Coronary artery (tissue), 2 donors: ENCODE data around the gene ATP5PO.
"Not testable (repeated sequence)": the region's sequence is repeated elsewhere in the genome, so short reads cannot be mapped to it uniquely, and the experiment has no call there.

Source experiments
- DNase-seq: peaks from one replicate; pipeline ENCODE4 v3.0.0-alpha.2; 2017; ENCODE audit warnings: low spot score
- H3K27ac ChIP-seq, 2 donors: fragments of 200-600 bp; sonication (generic); one replicate each; pipeline ENCODE4 v1.5.1; 2016 to 2019
- H3K4me3 ChIP-seq: fragments of 200-600 bp; sonication (generic); 2 replicates; pipeline ENCODE4 v1.5.1; 2016; ENCODE audit warnings: mild to moderate bottlenecking, moderate library complexity
- TF ChIP-seq, protein P1 (sequence below): fragments of 200-600 bp; sonication (generic); IDR thresholded peaks from one replicate; pipeline ENCODE4 v1.5.1; 2019; ENCODE audit warnings: antibody characterized with exemption

Gene ATP5PO

DNA sequence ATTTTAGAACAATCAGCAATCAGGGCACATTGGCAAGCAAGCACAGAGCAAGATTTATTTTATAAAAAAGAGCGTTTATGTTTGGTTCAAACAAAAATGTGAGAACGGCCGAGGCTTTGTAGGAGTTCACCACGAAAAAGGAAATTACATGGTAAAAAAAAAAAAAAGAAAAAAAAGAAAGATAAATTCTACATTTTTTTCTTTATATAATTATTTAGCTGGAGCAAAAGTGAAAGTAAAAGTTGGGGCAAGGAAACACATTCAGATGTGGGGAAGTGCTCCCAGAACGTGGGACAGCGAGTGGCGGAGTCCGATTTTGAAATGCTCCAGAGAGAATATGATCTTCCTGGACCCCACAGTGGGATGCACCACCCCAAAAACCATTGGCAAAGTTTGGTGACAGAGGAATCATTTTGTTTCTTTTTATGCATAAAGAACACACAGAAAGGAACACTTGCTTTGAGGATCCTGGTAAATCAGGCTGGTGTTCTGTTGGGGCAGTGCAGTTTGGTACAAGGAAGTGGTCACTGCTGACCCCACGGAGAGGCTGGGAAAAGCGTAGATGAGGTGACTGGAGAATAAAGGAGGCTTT lies 16.3 kb upstream of the ATP5PO start:
- Histone ChIP-seq H3K27ac (peak overlapping the region in 1 of 2 donors; percentile 20), H3K4me3 (peak overlapping the region; percentile 71)
- TF ChIP-seq, protein P1, sequence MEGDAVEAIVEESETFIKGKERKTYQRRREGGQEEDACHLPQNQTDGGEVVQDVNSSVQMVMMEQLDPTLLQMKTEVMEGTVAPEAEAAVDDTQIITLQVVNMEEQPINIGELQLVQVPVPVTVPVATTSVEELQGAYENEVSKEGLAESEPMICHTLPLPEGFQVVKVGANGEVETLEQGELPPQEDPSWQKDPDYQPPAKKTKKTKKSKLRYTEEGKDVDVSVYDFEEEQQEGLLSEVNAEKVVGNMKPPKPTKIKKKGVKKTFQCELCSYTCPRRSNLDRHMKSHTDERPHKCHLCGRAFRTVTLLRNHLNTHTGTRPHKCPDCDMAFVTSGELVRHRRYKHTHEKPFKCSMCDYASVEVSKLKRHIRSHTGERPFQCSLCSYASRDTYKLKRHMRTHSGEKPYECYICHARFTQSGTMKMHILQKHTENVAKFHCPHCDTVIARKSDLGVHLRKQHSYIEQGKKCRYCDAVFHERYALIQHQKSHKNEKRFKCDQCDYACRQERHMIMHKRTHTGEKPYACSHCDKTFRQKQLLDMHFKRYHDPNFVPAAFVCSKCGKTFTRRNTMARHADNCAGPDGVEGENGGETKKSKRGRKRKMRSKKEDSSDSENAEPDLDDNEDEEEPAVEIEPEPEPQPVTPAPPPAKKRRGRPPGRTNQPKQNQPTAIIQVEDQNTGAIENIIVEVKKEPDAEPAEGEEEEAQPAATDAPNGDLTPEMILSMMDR: no peak
- no peak for DNase-seq

DNA sequence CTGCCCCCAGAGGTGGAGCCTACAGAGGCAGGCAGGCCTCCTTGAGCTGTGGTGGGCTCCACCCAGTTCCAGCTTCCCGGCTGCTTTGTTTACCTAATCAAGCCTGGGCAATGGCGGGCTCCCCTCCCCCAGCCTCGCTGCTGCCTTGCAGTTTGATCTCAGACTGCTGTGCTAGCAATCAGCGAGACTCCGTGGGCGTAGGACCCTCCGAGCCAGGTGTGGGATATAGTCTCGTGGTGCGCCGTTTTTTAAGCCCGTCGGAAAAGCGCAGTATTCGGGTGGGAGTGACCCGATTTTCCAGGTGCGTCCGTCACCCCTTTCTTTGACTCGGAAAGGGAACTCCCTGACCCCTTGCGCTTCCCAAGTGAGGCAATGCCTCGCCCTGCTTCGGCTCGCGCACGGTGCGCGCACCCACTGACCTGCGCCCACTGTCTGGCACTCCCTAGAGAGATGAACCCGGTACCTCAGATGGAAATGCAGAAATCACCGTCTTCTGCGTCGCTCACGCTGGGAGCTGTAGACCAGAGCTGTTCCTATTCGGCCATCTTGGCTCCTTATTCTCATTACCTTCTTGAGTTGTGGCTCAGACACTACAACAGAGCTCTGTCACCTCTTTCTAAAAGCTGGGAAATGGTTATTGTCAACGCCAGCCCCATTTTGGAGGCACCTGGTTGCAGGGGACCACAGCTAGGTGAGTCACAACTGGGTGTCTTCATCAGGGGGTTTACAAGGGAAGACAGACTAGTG lies 15.6 kb upstream of the ATP5PO start:
- Histone ChIP-seq H3K4me3 (peak overlapping the region; percentile 71), H3K27ac (peak overlapping the region in 1 of 2 donors; percentile 20)
- DNase-seq: not testable (repeated sequence)

DNA sequence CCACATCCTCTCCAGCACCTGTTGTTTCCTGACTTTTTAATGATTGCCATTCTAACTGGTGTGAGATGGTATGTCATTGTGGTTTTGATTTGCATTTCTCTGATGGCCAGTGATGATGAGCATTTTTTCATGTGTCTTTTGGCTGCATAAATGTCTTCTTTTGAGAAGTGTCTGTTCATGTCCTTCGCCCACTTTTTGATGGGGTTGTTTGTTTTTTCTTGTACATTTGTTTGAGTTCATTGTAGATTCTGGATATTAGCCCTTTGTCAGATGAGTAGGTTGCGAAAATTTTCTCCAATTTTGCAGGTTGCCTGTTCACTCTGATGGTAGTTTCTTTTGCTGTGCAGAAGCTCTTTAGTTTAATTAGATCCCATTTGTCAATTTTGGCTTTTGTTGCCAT lies 10.6 kb upstream of the ATP5PO start:
- H3K4me3 ChIP-seq, H3K27ac ChIP-seq, DNase-seq: not testable (repeated sequence)

DNA sequence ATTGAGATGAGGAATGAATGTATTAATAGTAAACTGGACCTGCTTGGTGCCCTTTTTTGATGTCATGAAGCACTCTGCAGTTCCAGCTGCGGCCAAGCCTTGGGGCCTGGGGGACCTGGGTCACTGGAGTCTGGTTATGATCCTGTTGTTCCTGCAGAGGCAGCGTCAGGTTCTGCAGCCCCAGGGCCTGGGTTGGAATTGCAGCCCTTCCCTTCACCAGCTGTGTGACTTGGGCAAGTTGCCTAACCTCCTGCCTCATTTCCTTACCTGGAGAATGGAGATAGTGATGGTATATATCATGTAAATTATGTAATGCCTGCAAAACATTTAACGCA lies 9.1 kb upstream of the ATP5PO start:
- Histone ChIP-seq H3K4me3 (no peak overlapping the region), H3K27ac (peak overlapping the region in 1 of 2 donors; percentile 50)
- DNase-seq: no peak

DNA sequence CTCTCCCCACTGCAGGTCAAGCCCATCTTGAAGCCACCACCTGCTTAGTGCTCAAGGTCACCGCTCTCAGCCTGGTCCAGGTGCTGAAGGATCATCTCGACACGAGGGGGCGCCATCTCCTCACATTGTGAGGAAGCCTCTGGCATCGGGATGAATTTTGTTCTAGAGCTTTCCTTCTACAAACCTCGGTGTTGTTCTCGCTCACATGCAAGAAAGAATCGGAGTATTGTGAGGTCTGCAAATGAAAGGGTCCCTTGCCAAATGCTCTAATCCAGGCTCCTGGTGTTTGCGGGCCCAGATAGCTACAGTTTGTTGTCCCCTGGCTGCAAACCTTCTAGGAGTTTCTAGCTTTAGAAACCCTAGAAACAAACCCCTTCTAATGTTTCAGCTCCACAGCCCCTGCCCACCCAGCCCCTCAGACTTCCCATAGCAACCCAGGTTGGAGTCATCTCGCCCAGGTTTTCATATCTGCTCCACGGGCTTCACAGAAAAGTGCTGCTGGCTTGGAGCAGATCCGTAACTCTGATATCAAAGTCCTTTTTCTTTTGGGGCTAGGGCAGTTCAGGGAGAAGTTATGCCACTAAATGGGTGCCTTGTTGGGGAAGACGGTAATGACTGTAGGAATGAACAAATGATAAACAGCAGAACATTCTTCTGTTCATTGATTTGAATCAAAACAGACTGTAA lies 8.6 kb upstream of the ATP5PO start:
- Histone ChIP-seq H3K27ac (peak overlapping the region in 1 of 2 donors; percentile 50), H3K4me3 (peak overlapping the region; percentile 41)
- TF ChIP-seq, protein P1: peak; percentile 89
- DNase-seq: peak; percentile 86

More for the DNA sequence above, 9.1 kb upstream of the ATP5PO start:
- TF ChIP-seq, protein P1: no peak

DNA sequence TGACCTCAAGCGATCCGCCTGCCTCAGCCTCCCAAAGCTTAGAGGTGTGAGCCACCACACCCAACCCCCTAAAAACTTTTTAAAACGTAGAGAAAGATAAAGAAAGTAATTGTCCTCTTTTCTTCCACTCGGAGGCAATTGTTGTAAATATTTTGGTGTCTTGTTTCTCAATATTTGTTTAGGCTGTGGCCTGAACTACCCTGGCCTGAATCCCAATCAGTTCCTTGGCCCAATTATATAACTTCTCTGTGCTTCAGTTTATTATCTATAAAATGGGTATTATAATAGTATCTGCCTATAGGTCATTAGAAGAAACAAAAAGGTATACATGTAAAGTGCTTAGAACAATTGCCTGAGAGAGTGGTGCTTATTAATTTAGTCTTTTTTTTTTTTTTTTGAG lies 1.8 kb upstream of the ATP5PO start:
- Histone ChIP-seq H3K4me3 (no peak overlapping the region), H3K27ac (no peak overlapping the region)
- TF ChIP-seq, protein P1: no peak
- DNase-seq: no peak

DNA sequence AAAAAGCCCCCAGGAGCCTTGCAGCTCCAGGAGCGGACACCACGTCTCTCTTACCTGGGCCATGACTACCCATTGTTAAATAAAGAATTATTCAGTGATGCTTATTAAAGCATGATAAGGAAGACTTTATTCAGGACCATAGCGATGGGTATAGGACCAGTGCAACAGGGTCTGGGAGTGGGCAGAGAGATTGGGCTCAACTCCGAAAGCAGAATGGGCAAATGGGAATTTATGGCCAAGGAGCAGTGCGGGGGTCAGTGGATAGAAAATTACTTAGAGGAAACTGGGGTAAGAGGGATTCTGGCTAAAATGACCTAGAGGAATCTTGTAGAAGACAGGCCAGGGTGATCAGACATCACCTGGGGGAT lies 580 bp upstream of the ATP5PO start:
- TF ChIP-seq, protein P1: no peak
- no peak for DNase-seq
- peak overlapping the region; percentile 87 for H3K4me3 ChIP-seq
- peak overlapping the region; percentile 85 for H3K27ac ChIP-seq

DNA sequence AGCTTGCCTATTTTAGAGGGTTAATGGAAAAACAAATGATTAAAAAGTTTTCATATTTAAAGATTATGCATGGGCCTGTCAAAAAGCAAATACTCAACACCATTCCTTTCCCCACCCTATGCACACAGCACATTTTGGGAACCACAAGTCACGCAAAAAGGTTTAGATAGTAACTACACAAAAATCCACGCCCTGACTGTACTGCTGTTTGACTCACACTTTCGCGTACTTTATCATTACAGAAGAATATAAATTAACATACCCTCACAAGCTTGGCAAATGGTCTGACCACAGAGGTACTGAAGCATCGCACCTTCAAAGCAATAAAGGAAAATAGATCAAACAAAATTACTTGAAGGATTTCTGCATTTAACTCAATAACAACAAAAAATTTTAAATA lies 1.4 kb downstream of the ATP5PO start:
- no peak for DNase-seq
- Histone ChIP-seq H3K27ac (no peak overlapping the region), H3K4me3 (no peak overlapping the region)
- TF ChIP-seq, protein P1: no peak
